WI38 (cell line): ENCODE data around the gene CSNK1D.

Experiments
- H3K4me3 ChIP-seq: 2 replicates; pipeline ENCODE4 v1.5.1; 2011; ENCODE audit warnings: low read depth, mild to moderate bottlenecking, control low read depth, low read length
- CTCF ChIP-seq: IDR thresholded peaks from 2 replicates; pipeline ENCODE4 v1.5.1; 2012; ENCODE audit warnings: low read depth, mild to moderate bottlenecking, control low read depth, low read length

The CSNK1D gene

GRCh38 chr17:82216301-82217119 is 57.0 kb downstream of the CSNK1D start:
- TF ChIP-seq CTCF = no peak
- no peak overlapping the region for H3K4me3 ChIP-seq

DNA sequence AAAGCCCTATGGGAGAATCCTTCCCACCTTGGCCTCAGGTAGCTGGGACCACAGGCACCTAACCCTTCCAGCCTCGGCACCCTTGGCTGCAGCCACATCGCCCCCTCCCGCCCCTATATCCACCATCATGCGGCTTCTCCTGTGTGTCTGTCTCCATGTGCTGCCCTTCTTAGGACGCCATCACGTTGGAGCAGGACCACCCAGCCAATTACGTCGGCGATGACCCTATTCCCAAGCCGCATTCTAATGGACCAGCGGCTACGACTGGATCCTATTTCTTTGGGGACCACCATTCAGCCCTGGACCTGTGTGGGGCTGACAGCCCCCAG is 57.6 kb downstream of the CSNK1D start:
- H3K4me3 ChIP-seq = no peak overlapping the region
- no peak for TF ChIP-seq CTCF

DNA sequence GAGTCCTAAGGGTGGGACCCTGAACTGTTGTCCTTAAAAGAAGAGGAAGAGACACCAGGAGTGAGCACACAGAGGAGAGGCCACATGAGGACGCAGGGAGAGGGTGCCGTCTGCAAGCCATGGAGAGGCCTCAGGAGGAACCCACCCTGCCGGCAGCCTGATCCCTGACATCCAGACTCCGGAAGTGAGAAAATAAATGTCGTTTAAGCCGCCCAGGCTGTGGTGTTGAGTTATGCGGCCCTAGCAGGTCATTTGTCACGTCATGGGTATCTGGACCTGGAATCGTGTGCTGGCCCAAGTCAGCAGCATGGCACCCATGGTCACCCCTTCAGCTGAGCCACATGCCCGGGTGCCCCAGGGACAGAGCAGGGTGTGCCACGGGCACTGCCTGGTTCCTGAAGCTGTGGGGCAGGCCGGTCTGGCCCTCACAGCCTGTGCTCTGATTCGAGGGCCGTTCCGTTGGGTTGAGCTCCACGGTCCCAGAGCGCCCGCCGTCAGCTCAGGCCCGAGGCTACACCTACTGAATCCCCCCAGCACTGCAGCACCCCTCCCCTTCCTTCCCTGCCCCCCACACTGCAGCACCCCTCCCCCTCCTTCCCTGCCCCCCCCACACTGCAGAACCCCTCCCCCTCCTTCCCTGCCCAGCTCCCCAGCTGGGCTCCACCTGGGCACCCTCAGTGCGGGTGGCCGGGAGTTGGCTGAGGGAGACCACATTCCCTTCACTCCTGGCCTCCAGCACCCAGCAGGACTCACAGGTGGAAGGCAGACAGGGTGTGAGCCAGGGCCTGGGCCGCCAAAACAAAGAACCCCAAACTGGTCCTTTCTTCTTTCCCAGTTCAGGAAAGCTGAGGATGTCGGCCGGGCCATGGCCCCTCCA is 58.2 kb downstream of the CSNK1D start:
- TF ChIP-seq CTCF = no peak
- H3K4me3 ChIP-seq = no peak overlapping the region

- H3K4me3 ChIP-seq = no peak overlapping the region
- TF ChIP-seq CTCF = no peak
These were observed 59.4 kb downstream of the CSNK1D start for GRCh38 chr17:82214012-82214628.

- peak overlapping the region; percentile 75 for H3K4me3 ChIP-seq
These were observed 60.1 kb downstream of the CSNK1D start for GRCh38 chr17:82213251-82214011.

More at GRCh38 chr17:82213251-82214011, 60.1 kb downstream of the CSNK1D start:
- TF ChIP-seq CTCF = no peak
